Natural killer cell (primary cell): ENCODE measurements around the gene PLEKHO2. TPM values are rescaled to one million over a fixed set of nuclear protein-coding genes. Genes with fewer than 3 reads are reported as not detected.
A peak's percentile ranks its signal among the peaks of the same experiment; 100 is the strongest.

ENCODE experiments used
- ATAC-seq, 3 donors: fragments of 150-1000 bp in 2 of 3; fragments of 200-7000 bp in 1 of 3; cut with Tn5 transposase; 1 replicate in 1 of 3; 2 replicates in 2 of 3; pipeline ENCODE4 v1.10.0; 2021; ENCODE audit warnings: mild to moderate bottlenecking in 2 of 3, moderate library complexity in 2 of 3
- DNase-seq, 2 donors: peaks; one replicate each; pipeline versions ENCODE4 v3.0.0 to v3.0.0-alpha.2; 2013 to 2021; ENCODE audit warnings: mixed read lengths in 1 of 2
- H3K27ac ChIP-seq: one replicate; pipeline ENCODE4 v1.5.1; 2013; ENCODE audit warnings: mild to moderate bottlenecking, low read length
- H3K27me3 ChIP-seq: one replicate; pipeline ENCODE4 v1.6.1; 2013; ENCODE audit warnings: low read length; ENCODE audit not compliant: control insufficient read depth, insufficient read depth
- H3K36me3 ChIP-seq: one replicate; pipeline ENCODE4 v1.6.1; 2013; ENCODE audit warnings: low read length; ENCODE audit not compliant: control insufficient read depth, insufficient read depth
- H3K4me1 ChIP-seq: one replicate; pipeline ENCODE4 v1.6.1; 2013; ENCODE audit warnings: low read length; ENCODE audit not compliant: control insufficient read depth, insufficient read depth
- H3K4me3 ChIP-seq: one replicate; pipeline ENCODE4 v1.5.1; 2013; ENCODE audit warnings: low read length
- H3K9me3 ChIP-seq: one replicate; pipeline ENCODE4 v1.6.1; 2013; ENCODE audit warnings: low read length; ENCODE audit not compliant: control insufficient read depth, insufficient read depth
- H3K27ac Mint-ChIP-seq, 2 donors: one replicate each; pipeline ENCODE4 v1.8.0; 2022; ENCODE audit warnings: mild to moderate bottlenecking in 2 of 2, mixed read lengths in 2 of 2, moderate library complexity in 1 of 2
- H3K27me3 Mint-ChIP-seq, 2 donors: one replicate each; pipeline ENCODE4 v1.8.0; 2022; ENCODE audit warnings: low read depth in 2 of 2, mixed read lengths in 2 of 2
- H3K36me3 Mint-ChIP-seq: one replicate; pipeline ENCODE4 v1.8.0; 2022; ENCODE audit warnings: mixed read lengths
- H3K4me1 Mint-ChIP-seq, 2 donors: one replicate each; pipeline ENCODE4 v1.8.0; 2022; ENCODE audit warnings: mixed read lengths in 2 of 2
- H3K4me3 Mint-ChIP-seq: one replicate; pipeline ENCODE4 v1.8.0; 2022; ENCODE audit warnings: mild to moderate bottlenecking, moderate library complexity, mixed read lengths
- H3K9me3 Mint-ChIP-seq, 2 donors: one replicate each; pipeline ENCODE4 v1.8.0; 2022; ENCODE audit warnings: mixed read lengths in 2 of 2
- CTCF ChIP-seq: fragments of 200-600 bp; IDR thresholded peaks from one replicate; pipeline ENCODE4 v1.8.0; 2022; ENCODE audit warnings: antibody characterized with exemption
- WGBS: methylation state at CpG from one replicate; pipeline ENCODE4 v1.1.7; 2013; ENCODE audit warnings: missing lambda C conversion rate; ENCODE audit not compliant: insufficient coverage; 5-methylcytosine and 5-hydroxymethylcytosine counted together
- intact Hi-C: fragments of 100-400 bp; cut with micrococcal nuclease; formaldehyde crosslinking; loops from one replicate; pipeline ENCODE4 v1.14.2; 2022
- total RNA-seq, 4 donors: library from RNA; stranded (reverse); fragments of 120-200 nt in 1 of 4; gene quantifications; one replicate each; pipeline versions ENCODE4 v1.2.3 to v1.2.4, GENCODE V29; 2013 to 2022

Gene PLEKHO2
- total RNA-seq, 3 donors from 2014 or later (not counting 1 experiment from before 2014, with no cell fraction given), result 35.3 to 53.4 (median 49.8) TPM

- Histone ChIP-seq H3K4me1 (peaks cover 57% of the 10 kb centered on the region), H3K4me3 (no peak overlapping the region), H3K9me3 (no peaks in the 10 kb centered on the region), H3K27me3 (no peaks in the 10 kb centered on the region), H3K27ac (peak overlapping the region; percentile 20), H3K36me3 (peaks cover 64% of the 10 kb centered on the region)
- TF ChIP-seq CTCF, result no peak
- ATAC-seq, result peak; percentile 30 to 43 (median 32)
- no peaks in the 10 kb centered on the region for H3K9me3 Mint-ChIP-seq
- peaks cover 62 to 64% of the 10 kb centered on the region in 2 donors for H3K4me1 Mint-ChIP-seq
- peak overlapping the region; percentile 67 for H3K4me3 Mint-ChIP-seq
- WGBS, result 48% methylated on average over 5 of the region's 5 CpGs
- intact Hi-C loops, result no loop called here
- H3K27me3 Mint-ChIP-seq, result no peaks in the 10 kb centered on the region
- DNase-seq, result no peak
- H3K27ac Mint-ChIP-seq, result peak overlapping the region; percentile 84
- no peaks in the 10 kb centered on the region for H3K36me3 Mint-ChIP-seq
Measured at GRCh38 chr15:64856429-64857145, 14.9 kb downstream of the PLEKHO2 start.

- peaks cover 70% of the 10 kb centered on the region for H3K36me3 ChIP-seq
- ATAC-seq (no peak), DNase-seq (no peak)
- Mint-ChIP-seq H3K36me3 (no peaks in the 10 kb centered on the region), H3K27ac (peak overlapping the region; percentile 84), H3K4me1 (peaks cover 53 to 64% of the 10 kb centered on the region in 2 donors), H3K27me3 (no peaks in the 10 kb centered on the region), H3K9me3 (no peaks in the 10 kb centered on the region), H3K4me3 (peak overlapping the region; percentile 67)
- intact Hi-C loops, result no loop called here
- no peaks in the 10 kb centered on the region for H3K9me3 ChIP-seq
- peaks cover 51% of the 10 kb centered on the region for H3K4me1 ChIP-seq
- H3K4me3 ChIP-seq, result no peak overlapping the region
- no peaks in the 10 kb centered on the region for H3K27me3 ChIP-seq
- peak overlapping the region; percentile 41 for H3K27ac ChIP-seq
- no peak for TF ChIP-seq CTCF
- 73% methylated on average over 4 of the region's 4 CpGs for WGBS
Measured at GRCh38 chr15:64857421-64857820, 15.7 kb downstream of the PLEKHO2 start.

- intact Hi-C loops, result no loop called here
Measured at GRCh38 chr15:64858021-64858575, 16.4 kb downstream of the PLEKHO2 start.

More at GRCh38 chr15:64858021-64858575, 16.4 kb downstream of the PLEKHO2 start:
- no peak overlapping the region for H3K4me3 ChIP-seq
- DNase-seq (peak in 1 of 2 donors; percentile 35), ATAC-seq (peak; percentile 37 to 74 (median 62))
- Mint-ChIP-seq H3K4me1 (peaks cover 53 to 67% of the 10 kb centered on the region in 2 donors), H3K27ac (peak overlapping the region; percentile 84), H3K9me3 (no peaks in the 10 kb centered on the region), H3K4me3 (peak overlapping the region; percentile 67), H3K27me3 (no peaks in the 10 kb centered on the region), H3K36me3 (no peaks in the 10 kb centered on the region)
- WGBS, result 33% methylated on average over 6 of the region's 6 CpGs
- no peaks in the 10 kb centered on the region for H3K27me3 ChIP-seq
- H3K9me3 ChIP-seq, result no peaks in the 10 kb centered on the region
- peaks cover 50% of the 10 kb centered on the region for H3K4me1 ChIP-seq
- H3K27ac ChIP-seq, result peak overlapping the region; percentile 41
- peaks cover 72% of the 10 kb centered on the region for H3K36me3 ChIP-seq
- TF ChIP-seq CTCF, result no peak
